Testis (tissue), 2 donors: Measurements from ENCODE around the gene CDC20.

Source experiments
- CTCF ChIP-seq, 3 experiments: fragments of 450-650 bp in 2 of 3; fragments of 200-600 bp in 1 of 3; sonication (generic) in 1 of 3; IDR thresholded peaks; one replicate each; pipeline ENCODE4 v1.5.1; 2016 to 2019; ENCODE audit warnings: antibody characterized with exemption in 3 of 3, mild to moderate bottlenecking in 2 of 3, moderate library complexity in 1 of 3
- POLR2A ChIP-seq: fragments of 450-650 bp; IDR thresholded peaks from one replicate; pipeline ENCODE4 v1.6.1; 2017; ENCODE audit warnings: antibody characterized with exemption, mild to moderate bottlenecking, moderate library complexity

- TF ChIP-seq CTCF (IDR thresholded peaks at IDR 0.05) (no peak), POLR2A (no peak)
Observed at GRCh38 chr1:43392702-43393101, 33.9 kb downstream of the CDC20 start.
